Measurements from ENCODE around the gene VAV3. TPM values are rescaled to one million over a fixed set of nuclear protein-coding genes. Genes with fewer than 3 reads are reported as not detected.
A peak's percentile ranks its signal among the peaks of the same experiment; 100 is the strongest.

Gene VAV3
- total RNA-seq, 1 donor from 2014 or later: 0.12 TPM

DNA sequence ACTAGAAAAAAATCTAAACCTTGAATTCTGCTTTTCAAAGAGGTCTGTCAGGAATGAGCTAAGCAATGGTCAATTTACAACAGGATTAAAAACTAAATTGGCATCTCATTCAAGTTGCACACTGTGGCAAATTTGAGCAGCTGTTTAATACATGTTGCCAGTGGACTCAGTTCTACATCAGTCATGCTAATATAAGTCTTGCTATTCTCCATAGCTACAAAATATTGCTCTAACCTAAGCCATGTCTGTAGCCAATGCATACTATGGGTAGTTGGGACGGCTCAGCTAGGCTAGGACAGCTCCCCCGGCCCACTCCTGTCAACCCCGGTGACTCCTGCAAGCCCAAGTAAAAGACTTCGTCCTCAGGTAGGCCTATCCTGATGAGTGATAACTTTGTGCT lies 10.9 kb upstream of the VAV3 start:
- no peaks in the 10 kb centered on the region for H3K36me3 Mint-ChIP-seq (ENCODE audit: low read depth)
- TF ChIP-seq, protein P1, sequence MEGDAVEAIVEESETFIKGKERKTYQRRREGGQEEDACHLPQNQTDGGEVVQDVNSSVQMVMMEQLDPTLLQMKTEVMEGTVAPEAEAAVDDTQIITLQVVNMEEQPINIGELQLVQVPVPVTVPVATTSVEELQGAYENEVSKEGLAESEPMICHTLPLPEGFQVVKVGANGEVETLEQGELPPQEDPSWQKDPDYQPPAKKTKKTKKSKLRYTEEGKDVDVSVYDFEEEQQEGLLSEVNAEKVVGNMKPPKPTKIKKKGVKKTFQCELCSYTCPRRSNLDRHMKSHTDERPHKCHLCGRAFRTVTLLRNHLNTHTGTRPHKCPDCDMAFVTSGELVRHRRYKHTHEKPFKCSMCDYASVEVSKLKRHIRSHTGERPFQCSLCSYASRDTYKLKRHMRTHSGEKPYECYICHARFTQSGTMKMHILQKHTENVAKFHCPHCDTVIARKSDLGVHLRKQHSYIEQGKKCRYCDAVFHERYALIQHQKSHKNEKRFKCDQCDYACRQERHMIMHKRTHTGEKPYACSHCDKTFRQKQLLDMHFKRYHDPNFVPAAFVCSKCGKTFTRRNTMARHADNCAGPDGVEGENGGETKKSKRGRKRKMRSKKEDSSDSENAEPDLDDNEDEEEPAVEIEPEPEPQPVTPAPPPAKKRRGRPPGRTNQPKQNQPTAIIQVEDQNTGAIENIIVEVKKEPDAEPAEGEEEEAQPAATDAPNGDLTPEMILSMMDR (IDR thresholded peaks at IDR 0.05): no peak
- peaks cover 42% of the 10 kb centered on the region for H3K27me3 Mint-ChIP-seq (ENCODE audit: low read depth)
- no peak overlapping the region for H3K4me3 Mint-ChIP-seq (ENCODE audit: unreplicated experiment)
- H3K4me1 Mint-ChIP-seq (ENCODE audit: low read depth): no peaks in the 10 kb centered on the region
- H3K9me3 Mint-ChIP-seq (ENCODE audit: low read depth): no peaks in the 10 kb centered on the region
- no peak overlapping the region for H3K27ac Mint-ChIP-seq (ENCODE audit: unreplicated experiment)
- no peak for DNase-seq (ENCODE audit: low spot score)

DNA sequence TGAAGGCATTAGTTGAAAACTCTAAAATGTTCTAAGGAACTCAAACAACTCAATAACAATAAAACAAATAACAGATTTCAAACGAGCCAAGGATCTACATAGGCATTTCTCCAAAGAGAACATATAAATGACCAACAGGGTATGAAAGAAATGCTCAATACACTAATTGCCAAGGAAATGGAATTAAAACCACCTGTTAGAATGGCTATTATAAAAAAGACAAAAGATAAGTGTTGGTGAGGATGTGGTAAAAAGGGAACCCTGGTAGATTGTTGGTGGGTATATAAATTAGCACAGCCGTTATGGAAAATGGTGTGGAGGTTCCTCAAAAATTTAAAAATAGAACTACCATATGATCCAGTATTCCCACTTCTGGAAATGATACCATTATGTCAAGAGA lies 9.1 kb upstream of the VAV3 start:
- DNase-seq (ENCODE audit: low spot score): no peak
- Mint-ChIP-seq H3K27me3 (ENCODE audit: low read depth) (peaks cover 34% of the 10 kb centered on the region), H3K4me1 (ENCODE audit: low read depth) (no peaks in the 10 kb centered on the region), H3K4me3 (ENCODE audit: unreplicated experiment) (no peak overlapping the region), H3K9me3 (ENCODE audit: low read depth) (no peaks in the 10 kb centered on the region), H3K36me3 (ENCODE audit: low read depth) (no peaks in the 10 kb centered on the region), H3K27ac (ENCODE audit: unreplicated experiment) (no peak overlapping the region)
- TF ChIP-seq, protein P1 (IDR thresholded peaks at IDR 0.05): no peak

DNA sequence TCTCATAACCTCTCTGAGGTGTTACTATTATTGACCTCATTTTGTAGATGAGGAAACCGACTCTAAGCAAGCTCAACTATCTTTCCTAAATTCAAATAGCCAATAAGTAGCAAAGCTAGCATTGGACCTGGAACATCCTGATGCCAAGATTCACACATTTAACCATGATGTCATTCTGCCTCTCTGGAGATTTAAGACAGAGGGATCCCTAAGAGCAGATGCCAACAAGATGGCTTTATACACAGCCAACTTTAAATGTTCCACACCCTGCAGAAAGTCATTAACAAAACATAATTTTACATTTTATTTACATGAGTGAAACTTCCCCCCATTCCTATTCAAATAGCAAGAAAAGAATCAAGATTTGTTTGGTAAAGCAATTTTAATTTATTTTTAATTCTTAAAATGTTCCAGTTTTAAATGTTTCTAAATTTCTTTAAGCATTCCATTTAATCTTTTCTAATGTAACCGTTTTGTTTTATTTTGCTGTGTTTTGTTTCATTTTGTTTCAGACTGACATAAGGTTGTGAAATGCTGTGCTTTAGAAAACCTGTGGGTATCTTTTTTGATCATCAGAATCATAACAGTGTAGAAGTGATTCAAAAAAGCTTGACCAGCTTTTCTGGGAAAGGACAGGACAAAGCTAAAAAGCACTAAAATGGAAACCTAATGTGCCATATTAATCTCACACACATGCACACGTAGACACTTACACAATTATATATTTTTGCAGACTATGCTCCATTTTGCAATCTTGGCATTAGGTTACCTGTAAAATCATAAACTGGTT lies 7.6 kb upstream of the VAV3 start:
- Mint-ChIP-seq H3K9me3 (ENCODE audit: low read depth) (no peaks in the 10 kb centered on the region), H3K4me1 (ENCODE audit: low read depth) (no peaks in the 10 kb centered on the region), H3K27ac (ENCODE audit: unreplicated experiment) (no peak overlapping the region), H3K27me3 (ENCODE audit: low read depth) (peaks cover 26% of the 10 kb centered on the region), H3K4me3 (ENCODE audit: unreplicated experiment) (no peak overlapping the region), H3K36me3 (ENCODE audit: low read depth) (no peaks in the 10 kb centered on the region)
- TF ChIP-seq, protein P1 (IDR thresholded peaks at IDR 0.05): no peak
- DNase-seq (ENCODE audit: low spot score): no peak

DNA sequence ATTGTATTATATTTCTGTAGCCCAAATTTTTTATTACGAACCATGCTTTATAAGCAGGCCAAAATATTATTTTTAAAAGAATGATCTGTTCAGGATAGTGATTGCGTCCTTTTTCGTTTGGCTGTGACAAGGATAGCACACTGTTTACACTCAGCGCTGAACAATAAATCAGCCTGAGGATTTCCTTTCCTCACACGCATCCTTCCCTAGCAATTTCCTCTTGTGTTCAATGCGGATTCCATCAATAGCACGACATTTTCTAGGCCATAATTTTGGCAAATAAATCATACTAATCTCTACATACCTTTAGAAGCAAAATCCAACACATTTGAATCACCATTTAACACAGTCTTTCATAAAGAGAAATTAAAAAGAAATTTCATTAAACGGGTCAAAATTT lies 1.6 kb upstream of the VAV3 start:
- Mint-ChIP-seq H3K36me3 (ENCODE audit: low read depth) (no peaks in the 10 kb centered on the region), H3K27ac (ENCODE audit: unreplicated experiment) (no peak overlapping the region), H3K4me3 (ENCODE audit: unreplicated experiment) (no peak overlapping the region), H3K27me3 (ENCODE audit: low read depth) (peaks cover 28% of the 10 kb centered on the region), H3K4me1 (ENCODE audit: low read depth) (peaks cover 18% of the 10 kb centered on the region), H3K9me3 (ENCODE audit: low read depth) (no peaks in the 10 kb centered on the region)
- no peak for DNase-seq (ENCODE audit: low spot score)
- TF ChIP-seq, protein P1 (IDR thresholded peaks at IDR 0.05): no peak

DNA sequence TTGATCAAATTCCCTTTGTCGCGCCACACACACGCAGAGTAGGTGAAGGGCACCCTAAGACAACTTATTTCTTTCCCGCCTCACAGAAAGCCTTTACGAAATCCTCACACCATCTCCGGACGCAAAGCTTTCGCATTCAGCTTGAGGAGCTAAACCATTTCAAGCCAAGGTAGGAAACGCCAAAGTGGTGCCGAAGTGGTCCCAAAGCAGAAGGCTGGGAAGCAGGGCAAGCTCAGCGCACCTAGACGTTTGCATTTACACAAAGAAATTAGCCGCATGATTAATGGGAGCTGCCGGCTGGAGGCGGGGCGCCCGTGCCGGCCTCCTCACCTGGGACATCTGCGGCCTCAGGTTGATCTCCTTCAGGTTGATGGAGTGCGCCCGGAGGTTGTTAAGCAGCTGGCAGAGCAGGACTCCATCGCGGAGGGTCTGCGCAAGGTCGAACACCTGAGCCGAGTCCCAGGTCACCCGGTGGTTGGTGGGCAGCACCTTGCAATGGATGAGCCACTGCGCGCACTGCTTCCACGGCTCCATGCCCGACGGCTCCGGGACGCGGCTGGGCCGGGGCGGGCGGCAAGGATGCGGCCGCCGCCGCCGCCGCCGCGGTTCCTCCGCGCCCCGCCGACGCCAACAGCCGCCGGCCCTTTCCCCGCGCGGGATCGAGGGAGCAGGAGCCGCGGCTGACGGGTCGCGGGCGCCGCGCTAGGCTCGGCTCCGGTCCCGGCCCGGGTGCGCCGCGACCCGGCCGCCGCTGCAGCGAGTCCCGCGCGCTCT lies 457 bp downstream of the VAV3 start:
- H3K4me1 Mint-ChIP-seq (ENCODE audit: low read depth): peaks cover 18% of the 10 kb centered on the region
- DNase-seq (ENCODE audit: low spot score): no peak
- H3K27ac Mint-ChIP-seq (ENCODE audit: unreplicated experiment): no peak overlapping the region

More for the DNA sequence above, 457 bp downstream of the VAV3 start:
- TF ChIP-seq, protein P1 (IDR thresholded peaks at IDR 0.05): no peak
- H3K27me3 Mint-ChIP-seq (ENCODE audit: low read depth): peaks cover 30% of the 10 kb centered on the region
- H3K4me3 Mint-ChIP-seq (ENCODE audit: unreplicated experiment): peak overlapping the region; percentile 68
- H3K36me3 Mint-ChIP-seq (ENCODE audit: low read depth): peaks cover 3% of the 10 kb centered on the region
- H3K9me3 Mint-ChIP-seq (ENCODE audit: low read depth): no peaks in the 10 kb centered on the region
